PC-3 (cell line): ENCODE measurements around the gene TPX2. TPM values are rescaled to one million over a fixed set of nuclear protein-coding genes. Genes with fewer than 3 reads are reported as not detected.

Experiments used
- ATAC-seq: fragments of 200-7000 bp; cut with Tn5 transposase; 2 replicates; pipeline ENCODE4 v1.9.1; 2020; ENCODE audit warnings: mild to moderate bottlenecking, moderate library complexity
- BruUV-seq: library from RNA; stranded (reverse); fragments of 400-500 nt; replicated peaks from 2 replicates; lab custom pipeline; 2021; lab: Mats Ljungman, UMichigan
- CTCF ChIA-PET: fragments of 300-600 bp; sonication (Branson Sonifier 250); formaldehyde crosslinking; loops from one replicate; lab custom pipeline; 2022; ENCODE audit warnings: antibody characterized with exemption; lab: Charles Lee
- POLR2A ChIA-PET: fragments of 300-600 bp; sonication (Branson Sonifier 250); formaldehyde crosslinking; loops from one replicate; lab custom pipeline; 2022; ENCODE audit warnings: antibody characterized with exemption; ENCODE audit not compliant: unreplicated experiment; lab: Charles Lee
- DNase-seq: peaks from one replicate; pipeline ENCODE4 v3.0.0-alpha.2; 2015
- H2AFZ ChIP-seq: fragments of 300-600 bp; sonication (generic); 2 replicates; pipeline ENCODE4 v1.6.0; 2016; ENCODE audit warnings: antibody characterized with exemption, low read length
- H3F3A ChIP-seq: fragments of 300-600 bp; sonication (generic); one replicate; pipeline ENCODE4 v1.6.0; 2017; ENCODE audit warnings: antibody characterized with exemption, low read length, control low read depth, mild to moderate bottlenecking; ENCODE audit not compliant: unreplicated experiment
- H3K27ac ChIP-seq: fragments of 300-600 bp; sonication (generic); 2 replicates; pipeline ENCODE4 v1.5.1; 2016; ENCODE audit warnings: mild to moderate bottlenecking, low read length
- H3K27me3 ChIP-seq: fragments of 300-600 bp; sonication (generic); 2 replicates; pipeline ENCODE4 v1.6.1; 2016; ENCODE audit warnings: low read length, mixed read lengths
- H3K36me3 ChIP-seq: fragments of 300-600 bp; sonication (generic); 2 replicates; pipeline ENCODE4 v1.6.1; 2016; ENCODE audit warnings: low read depth, mixed run types, low read length, mixed read lengths
- H3K4me1 ChIP-seq: fragments of 300-600 bp; sonication (generic); 2 replicates; pipeline ENCODE4 v1.5.1; 2016; ENCODE audit warnings: low read length; ENCODE audit not compliant: insufficient read depth
- H3K4me2 ChIP-seq: fragments of 300-600 bp; sonication (generic); 2 replicates; pipeline ENCODE4 v1.6.0; 2016; ENCODE audit warnings: low read length
- H3K4me3 ChIP-seq: fragments of 300-600 bp; sonication (generic); 2 replicates; pipeline ENCODE4 v1.5.1; 2016; ENCODE audit warnings: mild to moderate bottlenecking, low read length, mixed read lengths
- H3K79me2 ChIP-seq: fragments of 300-600 bp; sonication (generic); 2 replicates; pipeline ENCODE4 v1.6.1; 2017; ENCODE audit warnings: low read length, mixed read lengths
- H3K9ac ChIP-seq: fragments of 300-600 bp; sonication (generic); 2 replicates; pipeline ENCODE4 v1.6.0; 2016; ENCODE audit warnings: mild to moderate bottlenecking, low read length
- H3K9me2 ChIP-seq: fragments of 300-600 bp; sonication (generic); replicated peaks from 2 replicates; pipeline ENCODE4 v1.6.1; 2016; ENCODE audit warnings: mixed run types, low read length, mixed read lengths
- H3K9me3 ChIP-seq: fragments of 300-600 bp; sonication (generic); 2 replicates; pipeline ENCODE4 v1.6.1; 2016; ENCODE audit warnings: low read length, mixed read lengths
- H4K20me1 ChIP-seq: fragments of 300-600 bp; sonication (generic); 2 replicates; pipeline ENCODE4 v1.6.1; 2016; ENCODE audit warnings: low read length, mixed read lengths
- CTCF ChIP-seq: fragments of 300-600 bp; sonication (generic); conservative IDR thresholded peaks from 2 replicates; pipeline ENCODE4 v1.5.1; 2017; ENCODE audit warnings: antibody characterized with exemption, low read depth, mild to moderate bottlenecking, low read length
- EZH2 ChIP-seq: fragments of 300-600 bp; sonication (generic); IDR thresholded peaks from one replicate; pipeline ENCODE4 v1.6.1; 2017; ENCODE audit warnings: antibody characterized with exemption, mild to moderate bottlenecking, low read length; ENCODE audit not compliant: unreplicated experiment
- EZH2phosphoT487 ChIP-seq: fragments of 300-600 bp; sonication (generic); IDR thresholded peaks from 2 replicates; pipeline ENCODE4 v1.6.1; 2018; ENCODE audit warnings: mild to moderate bottlenecking, antibody characterized with exemption, low read length, borderline replicate concordance
- intact Hi-C: fragments of 100-400 bp; cut with micrococcal nuclease; formaldehyde crosslinking; loops from 2 replicates; pipeline ENCODE4 v1.9.0; 2023
- total RNA-seq: library from RNA; depleted of rRNA; stranded (reverse); fragments of >200 nt; gene quantifications from 2 replicates; pipeline ENCODE4 v1.2.3, GENCODE V29; 2014

Gene TPX2
- total RNA-seq, 1 experiment from 2014 or later, result 128 TPM

GRCh38 chr20:31712564-31713311, 26.4 kb upstream of the TPX2 start:
- DNase-seq, result peak; percentile 97
- BruUV-seq, result TSS peak; percentile 15

GRCh38 chr20:31713312-31714273, 25.5 kb upstream of the TPX2 start:
- peaks cover 16% of the 10 kb centered on the region for H3F3A ChIP-seq
- H3K4me1 ChIP-seq, result peaks cover 92% of the 10 kb centered on the region
- BruUV-seq, result TSS peak; percentile 54
- no peak for TF ChIP-seq EZH2
- H3K36me3 ChIP-seq, result peaks cover 76% of the 10 kb centered on the region
- intact Hi-C loops, result loop anchor here (1.0 to 2.0 kb wide), 3 partner anchors 9 to 33 kb away; no protein-coding TSS in a partner anchor
- H2AFZ ChIP-seq, result no peak overlapping the region
- no peaks in the 10 kb centered on the region for H3K9me2 ChIP-seq
- H3K9me3 ChIP-seq, result no peaks in the 10 kb centered on the region
- DNase-seq (peak; percentile 97), ATAC-seq (peak; percentile 65)
- peak overlapping the region; percentile 87 for H3K4me2 ChIP-seq
- H3K79me2 ChIP-seq, result peaks cover 99% of the 10 kb centered on the region
- peak overlapping the region; percentile 99 for H3K27ac ChIP-seq
- peak overlapping the region; percentile 59 for H3K4me3 ChIP-seq
- peak overlapping the region; percentile 90 for H3K9ac ChIP-seq
- no peaks in the 10 kb centered on the region for H3K27me3 ChIP-seq
- CTCF ChIA-PET, result interaction anchor here (0.6 to 1.7 kb wide), 3 partner anchors 10 to 79 kb away, joined by 4 to 16 read pairs (median 4); partner anchors contain the start of gene BCL2L1
- POLR2A ChIA-PET, result interaction anchor here (0.7 to 2.0 kb wide), 5 partner anchors 9 to 49 kb away, joined by 4 to 20 read pairs (median 9); partner anchors contain the start of gene BCL2L1
- H4K20me1 ChIP-seq, result 0 out of 2 replicates have a peak, but pooled peaks cover under 1% of the 10 kb centered on the region

More at GRCh38 chr20:31712564-31713311, 26.4 kb upstream of the TPX2 start:
- H3K27ac ChIP-seq, result peak overlapping the region; percentile 99
- H3K4me2 ChIP-seq, result peak overlapping the region; percentile 87
- H2AFZ ChIP-seq, result no peak overlapping the region
- no peaks in the 10 kb centered on the region for H4K20me1 ChIP-seq
- H3K9me2 ChIP-seq, result no peaks in the 10 kb centered on the region
- H3K9me3 ChIP-seq, result no peaks in the 10 kb centered on the region
- intact Hi-C loops, result loop anchor here (1.0 to 2.0 kb wide), 4 partner anchors 8 to 32 kb away; no protein-coding TSS in a partner anchor
- H3K4me1 ChIP-seq, result peaks cover 92% of the 10 kb centered on the region
- TF ChIP-seq EZH2 (no peak), CTCF (no peak), EZH2phosphoT487 (no peak)
- peak overlapping the region; percentile 59 for H3K4me3 ChIP-seq
- ATAC-seq, result peak; percentile 44
- H3F3A ChIP-seq, result peaks cover 16% of the 10 kb centered on the region
- H3K27me3 ChIP-seq, result no peaks in the 10 kb centered on the region
- peak overlapping the region; percentile 90 for H3K9ac ChIP-seq
- ChIA-PET CTCF (interaction anchor here (1.7 kb wide), 1 partner anchor 11 kb away, joined by 16 read pairs; the partner anchor contains the start of gene BCL2L1), POLR2A (interaction anchor here (0.6 to 2.0 kb wide), 7 partner anchors 8 to 54 kb away, joined by 3 to 20 read pairs (median 8); partner anchors contain the start of gene BCL2L1)
- peaks cover 99% of the 10 kb centered on the region for H3K79me2 ChIP-seq
- H3K36me3 ChIP-seq, result peaks cover 79% of the 10 kb centered on the region
